Keratinocyte (primary cell): ENCODE results near the gene TLR6. TPM values are rescaled to one million over a fixed set of nuclear protein-coding genes. Genes with fewer than 3 reads are reported as not detected.
A peak's percentile ranks its signal among the peaks of the same experiment; 100 is the strongest.

Source experiments
- DNase-seq: peaks from one replicate; pipeline ENCODE4 v3.0.0-alpha.2; 2011; ENCODE audit warnings: low read depth, missing footprints, low spot score
- FAIRE-seq: peaks from 2 replicates; lab custom pipeline; 2011; peaks lifted over from hg19 to GRCh38; lab: Jason Lieb, UNC
- H2AFZ ChIP-seq: 2 replicates; pipeline ENCODE4 v1.6.0; 2012; ENCODE audit warnings: low read length, control low read depth, inconsistent platforms; ENCODE audit not compliant: control insufficient read depth
- H3K27ac ChIP-seq: 2 replicates; pipeline ENCODE4 v1.5.1; 2011; ENCODE audit warnings: low read length; ENCODE audit not compliant: control insufficient read depth, insufficient read depth
- H3K27me3 ChIP-seq: 3 replicates; pipeline ENCODE4 v1.6.0; 2011; ENCODE audit warnings: low read length; ENCODE audit not compliant: control insufficient read depth, insufficient read depth; ENCODE audit errors: extremely low read depth
- H3K36me3 ChIP-seq, 2 experiments: 2 replicates in 1 of 2; 3 replicates in 1 of 2; pipeline ENCODE4 v1.5.1; 2011; ENCODE audit warnings: low read length in 2 of 2, mild to moderate bottlenecking in 1 of 2; ENCODE audit not compliant: control insufficient read depth in 2 of 2, insufficient read depth in 2 of 2; ENCODE audit errors: extremely low read depth in 1 of 2
- H3K4me1 ChIP-seq: 3 replicates; pipeline ENCODE4 v1.5.1; 2011; ENCODE audit warnings: low read length; ENCODE audit not compliant: control insufficient read depth, insufficient read depth; ENCODE audit errors: extremely low read depth
- H3K4me2 ChIP-seq: 3 replicates; pipeline ENCODE4 v1.6.0; 2011; ENCODE audit warnings: low read depth, low read length; ENCODE audit not compliant: control insufficient read depth, insufficient read depth; ENCODE audit errors: extremely low read depth
- H3K4me3 ChIP-seq, 3 experiments: fragments of 200-600 bp in 1 of 3; sonication (generic) in 1 of 3; 2 replicates in 2 of 3; 3 replicates in 1 of 3; pipeline ENCODE4 v1.5.1; 2011 to 2016; ENCODE audit warnings: low read length in 3 of 3, mild to moderate bottlenecking in 3 of 3, control low read depth in 2 of 3, inconsistent platforms in 1 of 3, low read depth in 1 of 3, mixed read lengths in 1 of 3, mixed run types in 1 of 3, moderate library complexity in 1 of 3; ENCODE audit not compliant: control insufficient read depth in 2 of 3, insufficient read depth in 2 of 3; ENCODE audit errors: extremely low read depth in 1 of 3
- H3K79me2 ChIP-seq: 2 replicates; pipeline ENCODE4 v1.6.0; 2012; ENCODE audit warnings: low read length; ENCODE audit not compliant: control insufficient read depth, insufficient read depth
- H3K9ac ChIP-seq: 3 replicates; pipeline ENCODE4 v1.6.0; 2011; ENCODE audit warnings: low read length; ENCODE audit not compliant: control insufficient read depth, insufficient read depth; ENCODE audit errors: extremely low read depth
- H3K9me1 ChIP-seq: 3 replicates; pipeline ENCODE4 v1.6.0; 2011; ENCODE audit warnings: low read length; ENCODE audit not compliant: control insufficient read depth, insufficient read depth; ENCODE audit errors: extremely low read depth
- H3K9me3 ChIP-seq: 2 replicates; pipeline ENCODE4 v1.5.1; 2012; ENCODE audit warnings: low read depth, low read length; ENCODE audit not compliant: control insufficient read depth
- H4K20me1 ChIP-seq: 3 replicates; pipeline ENCODE4 v1.6.0; 2011; ENCODE audit warnings: low read length; ENCODE audit not compliant: control insufficient read depth, insufficient read depth; ENCODE audit errors: extremely low read depth
- CTCF ChIP-seq, 3 experiments: IDR thresholded peaks in 1 of 3; conservative IDR thresholded peaks in 1 of 3; optimal IDR thresholded peaks in 1 of 3; 2 replicates in 2 of 3; 3 replicates in 1 of 3; pipeline versions ENCODE3 to v1.5.1; 2011; ENCODE audit warnings: low read length in 3 of 3, mild to moderate bottlenecking in 3 of 3, moderate library complexity in 2 of 3, control low read depth in 1 of 3, inconsistent platforms in 1 of 3; ENCODE audit not compliant: insufficient read depth in 2 of 3; ENCODE audit errors: extremely low read depth in 1 of 3
- EZH2 ChIP-seq: IDR thresholded peaks from one replicate; pipeline ENCODE4 v1.6.1; 2012; ENCODE audit warnings: inconsistent platforms, mild to moderate bottlenecking, low read length, moderate library complexity
- dilution Hi-C: fragments of 300-500 bp; cut with MboI; formaldehyde crosslinking; loops from one replicate; pipeline ENCODE4 v1.7.0; 2020; ENCODE audit warnings: low sequenced_read_pairs; ENCODE audit not compliant: extremely low pct_ligation_motif_present
- polyA plus RNA-seq, 5 experiments: library from polyadenylated mRNA; depleted of rRNA in 3 of 5; stranded (reverse) in 3 of 5; stranded (forward) in 1 of 5; unstranded in 1 of 5; fragments of >200 nt; gene quantifications; 1 replicate in 1 of 5; 2 replicates in 3 of 5; 3 replicates in 1 of 5; pipeline versions ENCODE4 v1.2.1 to v1.2.3, GENCODE V29; 2011 to 2012; ENCODE audit warnings: missing spikeins in 2 of 5, low read depth in 1 of 5, low replicate concordance in 1 of 5

The TLR6 gene
- polyA plus RNA-seq, 1 donor (not counting 4 experiments of a cell fraction or from before 2014, with no cell fraction given): 1.3 TPM

- Histone ChIP-seq H3K4me1 (peaks cover 11% of the 10 kb centered on the region), H3K4me2 (no peak overlapping the region), H3K9ac (no peak overlapping the region), H3K9me3 (no peaks in the 10 kb centered on the region), H4K20me1 (no peaks in the 10 kb centered on the region), H3K79me2 (no peaks in the 10 kb centered on the region), H3K27ac (no peak overlapping the region), H3K27me3 (no peaks in the 10 kb centered on the region), H3K4me3 (no peak overlapping the region), H3K36me3 (peaks cover 0 to 11% of the 10 kb centered on the region in 2 experiments), H3K9me1 (no peaks in the 10 kb centered on the region), H2AFZ (no peak overlapping the region)
- TF ChIP-seq EZH2 (no peak), CTCF (optimal IDR thresholded peaks at IDR 0.05 in 1 of 3, IDR thresholded peaks at IDR 0.05 in 1 of 3, conservative IDR thresholded peaks at IDR 0.05 in 1 of 3; ENCODE audit: extremely low read depth in 1 of 3, insufficient read depth in 2 of 3, low read length in 3 of 3) (no peak)
- no peak for DNase-seq
- no peak for FAIRE-seq
- dilution Hi-C loops: no loop called here
Observed at GRCh38 chr4:38894322-38894982, 37.8 kb upstream of the TLR6 start.

GRCh38 chr4:38891051-38891983, 34.7 kb upstream of the TLR6 start:
- H3K9ac ChIP-seq: no peak overlapping the region
- H4K20me1 ChIP-seq: no peaks in the 10 kb centered on the region
- no peak overlapping the region for H3K4me2 ChIP-seq
- no peak for TF ChIP-seq CTCF (optimal IDR thresholded peaks at IDR 0.05 in 1 of 3, IDR thresholded peaks at IDR 0.05 in 1 of 3, conservative IDR thresholded peaks at IDR 0.05 in 1 of 3; ENCODE audit: extremely low read depth in 1 of 3, insufficient read depth in 2 of 3, low read length in 3 of 3)
- no peak for TF ChIP-seq EZH2
- no peak overlapping the region for H3K4me3 ChIP-seq
- no peaks in the 10 kb centered on the region for H3K79me2 ChIP-seq
- no peaks in the 10 kb centered on the region for H3K9me3 ChIP-seq
- dilution Hi-C loops: no loop called here
- FAIRE-seq (peak; percentile 36), DNase-seq (no peak)
- H3K4me1 ChIP-seq: peaks cover 20% of the 10 kb centered on the region
- H3K27ac ChIP-seq: no peak overlapping the region
- no peaks in the 10 kb centered on the region for H3K9me1 ChIP-seq
- H2AFZ ChIP-seq: no peak overlapping the region
- peaks cover 0 to 8% of the 10 kb centered on the region in 2 experiments for H3K36me3 ChIP-seq
- no peaks in the 10 kb centered on the region for H3K27me3 ChIP-seq
